ENCODE measurements around the gene POLR1G.
A peak's percentile ranks its signal among the peaks of the same experiment; 100 is the strongest.

The POLR1G gene

GRCh38 chr19:45448887-45449299, 42.4 kb downstream of the POLR1G start:
- DNase-seq, result no peak

- peak; percentile 35 for DNase-seq
Observed at GRCh38 chr19:45450012-45450333, 43.5 kb downstream of the POLR1G start.

- DNase-seq, result no peak
Observed at GRCh38 chr19:45451131-45451849, 44.8 kb downstream of the POLR1G start.

DNA sequence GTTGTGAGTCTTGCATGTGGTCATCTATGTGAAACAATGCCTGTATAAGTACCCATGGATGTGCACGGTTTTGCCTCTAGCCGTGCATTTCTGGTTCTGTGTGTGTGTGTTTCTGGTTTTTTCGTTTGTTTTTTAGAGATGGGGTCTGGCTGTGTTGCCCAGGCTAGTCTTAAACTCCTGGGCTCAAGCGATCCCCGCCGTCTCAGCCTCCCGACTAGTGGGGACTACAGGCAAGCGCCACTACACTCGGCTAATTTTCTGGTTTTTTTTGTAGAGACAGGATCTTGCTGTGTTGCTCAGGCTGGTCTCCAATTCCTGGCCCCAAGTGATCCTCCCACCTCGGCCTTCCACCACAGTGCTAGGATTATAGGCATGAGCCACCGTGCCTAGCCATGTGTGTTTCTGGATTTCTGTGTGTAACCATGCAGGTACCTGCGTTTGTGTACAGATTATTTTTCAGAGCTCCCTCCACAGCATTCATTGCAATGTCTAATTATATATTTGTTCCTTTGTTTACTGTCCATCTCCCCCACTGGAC, 45.5 kb downstream of the POLR1G start:
- no peak for DNase-seq

DNA sequence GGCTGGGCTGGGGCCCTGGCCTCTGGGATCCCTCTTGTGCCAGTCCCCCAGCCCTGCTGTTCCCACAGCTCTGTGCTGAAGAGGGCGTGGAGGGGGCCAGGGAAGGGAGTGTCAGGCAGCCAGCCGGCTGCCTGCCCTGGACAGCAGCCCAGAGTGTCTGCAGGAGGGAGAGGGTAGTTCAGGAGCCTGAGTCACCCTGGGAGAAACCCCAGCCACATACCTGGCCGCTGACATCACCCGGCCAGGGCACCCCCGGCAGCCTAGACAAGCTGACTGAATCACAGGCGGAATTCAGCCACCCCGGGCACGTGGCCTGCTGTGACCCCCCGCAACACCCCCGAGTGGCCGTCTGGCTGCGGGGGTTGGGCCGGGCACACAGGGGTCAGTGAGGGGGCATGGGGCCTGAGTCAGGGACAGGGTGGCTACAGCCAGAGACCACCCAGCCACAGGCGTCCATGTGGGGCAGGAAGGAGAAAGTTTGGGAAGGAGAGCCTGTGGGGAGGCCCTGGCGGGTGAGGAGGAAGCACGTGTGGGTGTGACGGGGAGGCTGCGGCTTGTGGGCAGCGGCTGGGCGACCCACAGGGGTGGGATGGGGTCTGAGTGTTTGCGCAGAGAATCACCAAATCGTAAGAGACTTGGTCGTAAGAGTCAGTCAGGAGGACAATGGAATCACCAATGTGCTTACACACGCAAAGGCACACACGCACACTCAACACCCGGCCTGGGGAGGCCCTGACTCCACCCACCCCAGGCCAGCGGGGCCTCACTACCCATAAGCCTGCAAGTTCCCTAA, 49.5 kb downstream of the POLR1G start:
- no peak for DNase-seq

DNA sequence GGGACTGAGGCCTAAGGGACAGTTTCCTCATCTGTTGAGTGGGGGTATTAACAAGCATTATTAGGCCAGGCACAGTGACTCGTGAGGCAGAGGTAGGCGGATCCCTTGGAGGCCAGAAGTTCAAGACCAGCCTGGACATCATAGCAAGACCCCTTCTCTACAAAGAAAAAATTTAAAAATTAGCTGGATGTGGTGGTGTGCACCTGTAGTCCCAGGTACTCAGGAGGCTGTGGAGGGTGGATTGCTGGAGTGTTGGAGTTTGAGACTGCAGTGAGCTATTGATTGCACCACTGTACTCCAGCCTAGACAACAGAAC, 50.0 kb downstream of the POLR1G start:
- no peak for DNase-seq

DNA sequence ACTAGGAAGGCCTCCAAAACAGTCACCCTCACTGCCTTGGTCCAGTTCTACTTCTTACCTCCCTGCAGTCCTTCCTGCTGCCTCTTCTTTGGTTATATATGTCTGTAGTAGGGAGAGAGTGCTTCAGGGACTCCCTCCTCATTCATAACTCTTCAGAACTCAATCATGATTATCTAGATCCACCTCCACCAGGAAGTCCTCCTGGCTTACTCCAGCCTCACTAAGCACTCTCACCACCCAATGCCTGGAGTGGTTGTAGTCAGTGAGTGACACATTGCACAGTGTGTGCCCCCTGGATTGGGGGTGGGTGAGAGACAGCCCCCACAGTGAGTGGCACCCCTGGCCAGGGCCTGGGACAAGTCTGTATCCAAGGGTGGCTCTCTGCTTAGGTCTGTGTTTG, 51.3 kb downstream of the POLR1G start:
- no peak for DNase-seq
